Central memory CD4-positive, alpha-beta T cell (primary cell): ENCODE results near the gene KCND2.

Source experiments
- DNase-seq: peaks from one replicate; pipeline ENCODE4 v3.0.0; 2022

Gene KCND2

DNA sequence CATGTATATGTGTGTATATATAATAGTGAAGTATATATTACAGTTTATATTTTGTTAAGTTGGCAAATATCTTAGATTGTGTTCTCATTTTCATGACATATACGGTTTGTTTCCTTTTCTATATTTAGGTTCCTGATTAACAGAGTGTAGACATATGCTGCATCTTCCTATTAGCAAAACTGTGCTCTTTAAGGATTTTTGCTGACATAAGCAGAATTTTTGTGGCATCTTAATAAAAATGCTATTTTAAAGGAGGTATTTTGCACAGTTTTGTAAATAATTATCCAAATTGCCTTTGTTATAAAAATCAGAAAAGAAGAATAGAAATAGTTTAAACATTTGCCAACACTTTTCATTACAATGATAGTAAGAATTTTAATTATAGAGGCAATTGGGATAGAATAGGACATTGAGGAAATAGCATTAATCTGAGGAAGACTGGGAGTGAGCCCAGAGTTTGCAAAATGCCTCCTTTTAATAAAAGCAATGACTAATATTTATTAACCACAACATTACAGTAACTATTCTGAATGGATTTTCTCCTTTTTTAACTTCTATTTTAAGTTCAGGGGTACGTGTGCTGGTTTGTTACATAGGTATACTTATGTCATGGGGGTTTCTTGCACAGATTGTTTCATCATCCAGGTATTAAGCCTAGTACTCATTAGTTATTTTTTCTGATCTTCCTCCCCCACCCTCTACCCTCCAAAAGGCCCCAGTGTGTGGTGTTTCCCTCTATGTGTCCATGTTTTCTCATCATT is 38.2 kb downstream of the KCND2 start:
- DNase-seq = no peak

DNA sequence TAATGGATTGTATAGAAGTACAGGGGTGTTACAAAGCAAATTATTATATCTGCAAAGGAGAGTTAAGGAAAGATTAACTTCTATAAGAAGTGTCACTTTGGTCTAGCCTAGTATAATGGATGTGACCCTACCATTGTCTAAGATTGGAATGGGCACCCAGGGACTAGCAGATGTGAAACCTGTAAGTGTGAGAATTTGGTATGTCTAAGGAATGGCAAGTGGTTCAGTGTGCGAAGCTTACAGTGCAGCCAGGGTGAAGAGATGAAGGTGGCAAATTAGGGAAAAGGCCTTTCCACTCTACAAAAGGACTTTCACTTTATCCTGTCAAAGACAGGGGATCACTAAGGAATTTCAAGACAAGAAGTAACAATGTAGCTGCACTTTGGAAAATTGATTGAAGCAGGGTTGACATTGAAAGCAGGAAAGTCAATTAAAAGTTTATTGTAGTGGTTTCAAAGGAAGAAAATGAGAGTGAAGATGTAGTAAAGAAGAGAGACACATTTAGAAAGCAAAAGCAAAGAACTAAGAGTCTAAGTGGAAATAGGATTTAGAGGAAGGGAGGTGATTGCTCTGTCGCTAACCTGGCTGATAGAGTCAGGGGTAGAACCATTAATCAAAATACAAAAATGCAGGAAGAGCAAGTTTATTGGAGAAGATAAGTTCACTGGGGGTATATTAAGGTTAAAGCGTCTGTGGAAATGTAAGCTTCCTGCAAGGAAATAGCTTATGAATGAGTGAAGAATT is 47.4 kb downstream of the KCND2 start:
- DNase-seq = no peak

DNA sequence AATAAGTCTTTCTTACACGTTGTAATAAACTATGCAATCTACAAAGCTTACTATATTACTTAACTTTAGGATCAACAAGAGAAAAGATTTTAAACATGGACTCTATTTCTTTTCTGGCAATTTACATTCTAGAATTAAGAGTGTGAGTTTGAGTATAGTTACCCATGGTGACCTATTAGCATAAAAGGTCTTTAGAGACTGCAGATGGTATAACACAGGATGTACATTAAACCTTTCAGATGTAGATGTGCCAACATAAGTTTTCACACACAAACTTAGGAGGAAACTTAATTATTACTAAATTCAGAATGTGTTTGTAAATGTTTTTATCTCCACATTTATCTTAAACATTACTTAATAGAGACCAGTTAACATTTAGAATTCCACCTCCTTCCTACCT is 54.1 kb downstream of the KCND2 start:
- DNase-seq = no peak

DNA sequence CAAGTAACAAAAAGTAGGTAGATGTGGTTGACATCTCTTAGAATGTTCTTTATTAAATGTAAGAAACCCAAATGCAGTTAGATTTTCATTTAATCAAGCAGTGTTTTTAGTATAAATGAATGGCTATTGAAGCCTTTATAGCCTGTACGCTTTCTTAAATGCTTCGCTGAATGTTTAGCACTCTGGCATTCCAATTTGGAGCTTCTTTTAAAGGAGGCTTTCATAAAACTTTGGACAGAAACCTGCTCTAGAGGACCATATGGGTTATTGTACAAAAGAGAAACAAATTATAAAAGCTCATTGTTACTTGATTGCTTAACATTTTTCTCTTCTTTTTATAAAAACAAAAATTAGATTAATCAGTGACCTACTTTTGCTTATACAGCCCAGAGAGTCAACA is 59.5 kb downstream of the KCND2 start:
- no peak for DNase-seq

DNA sequence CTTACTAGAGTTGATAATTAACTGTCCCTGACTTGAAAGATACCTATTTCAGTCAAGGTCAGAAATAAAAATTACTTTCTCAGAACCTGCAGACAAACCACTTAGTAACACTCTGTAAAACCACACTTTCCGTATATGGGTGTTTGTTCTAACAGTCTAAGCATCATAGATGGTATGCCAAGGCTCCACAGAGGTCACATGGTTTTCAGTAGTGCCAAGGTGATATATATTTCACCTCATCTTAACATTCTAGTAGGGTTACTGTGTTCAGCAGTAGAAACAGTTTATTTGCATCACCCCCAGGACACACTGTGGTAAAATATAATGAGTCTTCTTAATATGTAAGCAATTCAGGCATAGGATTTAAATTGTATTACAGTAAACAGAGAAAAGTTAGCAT is 61.5 kb downstream of the KCND2 start:
- DNase-seq = no peak

DNA sequence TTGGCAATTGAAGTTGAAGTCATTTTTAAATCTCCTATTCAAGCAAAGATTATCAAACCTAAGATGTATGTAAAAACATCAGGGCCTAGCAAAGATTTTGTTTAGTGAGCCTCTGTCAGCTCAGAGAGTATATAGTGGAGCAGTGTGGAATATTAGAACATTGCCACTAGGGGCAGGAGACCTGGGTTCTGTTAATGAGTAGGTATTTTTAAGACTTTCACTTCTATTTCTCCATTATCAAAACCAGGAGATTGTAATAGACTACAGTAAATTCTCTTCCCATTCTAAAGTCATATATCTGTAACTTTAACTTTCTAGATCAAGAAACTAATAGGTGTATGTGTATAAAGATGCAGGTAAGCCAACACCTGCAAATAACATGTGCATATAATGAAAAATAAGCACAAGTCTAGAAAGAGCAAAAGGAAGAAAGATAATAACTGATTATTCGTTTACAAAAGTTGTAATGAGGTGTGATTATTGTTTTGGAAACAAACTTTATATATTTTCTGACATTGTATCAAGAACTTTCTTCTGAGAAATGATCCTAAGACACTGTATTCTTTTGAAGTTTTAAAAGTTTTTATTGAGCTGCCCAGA is 64.4 kb downstream of the KCND2 start:
- no peak for DNase-seq

DNA sequence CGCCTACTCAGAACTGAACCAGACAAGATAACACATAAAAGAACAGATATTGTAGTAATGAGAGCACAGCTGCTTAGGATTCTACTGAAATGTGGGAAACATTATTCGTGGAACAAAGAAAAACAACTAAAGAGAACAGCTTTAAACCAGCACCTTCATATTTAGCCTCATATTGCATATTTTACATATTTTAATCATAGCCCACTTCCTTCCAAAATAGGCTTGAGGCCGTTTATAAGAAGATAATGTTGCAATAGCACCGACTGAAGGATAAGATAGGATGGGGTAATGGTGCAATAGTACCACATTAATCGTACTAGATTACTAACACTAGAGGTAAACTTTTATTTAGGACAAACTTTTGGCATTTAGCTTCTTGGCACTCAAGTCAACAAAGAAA is 71.3 kb downstream of the KCND2 start:
- no peak for DNase-seq

DNA sequence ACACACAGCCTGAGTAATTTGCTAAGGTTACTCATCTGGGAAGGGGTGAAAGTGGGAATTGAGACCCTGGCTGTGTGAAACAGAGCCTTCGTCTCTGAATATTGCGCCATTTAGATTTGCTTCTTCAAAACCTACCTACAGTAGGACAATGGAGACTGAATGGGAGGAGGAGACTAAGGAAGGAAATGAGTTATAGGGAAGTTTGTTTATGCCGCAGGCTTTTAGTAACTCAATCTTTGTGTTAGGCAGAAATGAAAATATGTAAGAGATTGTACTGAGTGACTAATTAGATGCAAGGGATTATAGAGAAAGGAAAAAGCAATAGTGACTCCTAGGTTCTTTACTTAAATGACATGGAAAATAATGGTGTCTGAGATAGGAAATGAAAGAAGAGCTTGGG is 80.2 kb downstream of the KCND2 start:
- DNase-seq = no peak

DNA sequence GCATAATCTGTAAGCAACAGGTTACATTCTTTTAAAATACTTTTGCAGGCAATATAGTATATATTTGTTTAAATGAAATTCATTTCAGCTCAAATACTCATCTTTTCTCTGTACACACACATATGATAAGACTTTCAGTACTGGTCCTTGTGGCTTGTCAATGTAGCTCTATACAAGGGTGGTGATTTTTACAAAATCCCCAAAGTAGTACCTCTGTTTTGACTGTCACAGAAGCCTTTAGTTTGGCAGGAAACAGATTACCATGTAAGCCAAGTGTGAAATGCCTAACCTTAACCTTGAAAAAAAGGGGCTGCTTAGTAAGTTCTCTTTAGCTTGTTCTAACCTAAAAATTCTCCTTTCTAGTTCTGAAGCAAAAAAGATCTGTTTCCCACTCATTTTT is 87.9 kb downstream of the KCND2 start:
- DNase-seq = no peak

DNA sequence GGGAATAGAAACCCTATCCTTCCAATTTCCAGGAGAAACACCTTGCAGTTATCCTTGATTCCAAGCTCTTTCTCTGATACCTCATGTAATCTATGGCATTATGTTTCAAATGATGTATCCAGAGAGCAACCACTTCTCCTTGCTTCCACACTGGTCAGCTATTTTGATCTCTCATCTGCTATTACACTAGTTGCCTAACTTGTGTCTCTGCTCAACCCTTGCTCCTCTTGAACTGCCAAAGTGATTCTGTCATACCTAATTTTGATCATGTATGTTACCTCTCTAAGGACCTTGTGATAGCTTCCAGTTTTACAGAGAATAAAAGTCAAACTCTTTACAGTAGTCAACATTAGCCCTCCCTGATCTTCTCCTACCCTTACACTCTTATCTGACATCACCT is 90.4 kb downstream of the KCND2 start:
- DNase-seq = no peak

DNA sequence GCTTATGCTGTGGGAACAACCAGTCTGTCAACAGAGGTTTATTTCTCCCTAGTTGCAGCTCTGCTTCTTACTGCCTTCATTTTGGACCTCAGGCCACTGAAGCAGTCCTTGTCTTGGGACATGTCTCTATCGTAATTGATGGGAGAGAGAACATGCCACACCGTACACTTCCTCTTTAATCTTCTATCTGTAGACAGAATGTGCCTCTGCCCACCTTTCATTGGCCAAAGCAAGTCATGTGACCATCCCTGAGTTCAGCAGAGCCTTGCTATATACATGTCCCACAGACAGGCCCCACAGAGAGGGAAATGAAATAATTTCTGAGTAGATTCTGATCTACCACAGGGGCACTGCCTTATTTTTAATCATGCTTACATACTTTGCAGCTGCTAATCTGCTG is 98.0 kb downstream of the KCND2 start:
- no peak for DNase-seq

DNA sequence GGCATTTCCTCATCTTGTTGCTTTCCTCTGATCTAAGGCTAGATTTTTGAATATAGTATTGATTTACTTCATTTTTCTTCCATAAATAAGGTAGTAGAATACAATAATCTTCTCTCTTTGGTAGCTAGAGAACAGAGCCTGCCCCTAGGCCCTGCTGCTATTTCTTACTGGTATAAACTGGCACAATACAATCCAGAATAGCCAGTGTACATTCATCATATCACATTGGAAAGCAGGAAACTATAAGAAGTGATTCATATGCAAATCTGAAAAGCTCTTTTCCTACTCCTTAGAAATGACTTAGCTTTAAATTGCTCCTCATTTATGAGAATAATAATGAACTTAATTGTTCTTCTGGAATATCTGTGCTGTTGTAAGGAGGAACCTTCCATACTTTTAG is 100.2 kb downstream of the KCND2 start:
- no peak for DNase-seq

DNA sequence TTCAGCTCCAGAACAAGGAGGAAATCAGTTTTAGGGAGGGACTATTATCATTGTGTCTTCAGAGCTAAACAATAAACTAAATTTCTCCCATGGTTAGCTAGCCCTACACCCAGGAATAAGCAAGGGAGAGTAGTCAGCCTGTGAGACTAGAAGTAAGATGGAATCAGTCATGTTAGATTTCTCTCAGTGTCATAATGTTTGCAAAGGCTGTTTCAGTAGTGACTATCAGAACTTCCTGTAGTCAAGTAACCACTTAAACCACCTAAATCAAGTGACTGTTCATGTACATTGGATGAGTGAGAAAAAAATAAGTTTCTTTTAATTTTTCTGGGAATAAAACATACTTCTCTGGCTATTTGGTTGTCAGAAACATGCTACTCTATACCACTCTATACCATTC is 121.6 kb downstream of the KCND2 start:
- DNase-seq = no peak

DNA sequence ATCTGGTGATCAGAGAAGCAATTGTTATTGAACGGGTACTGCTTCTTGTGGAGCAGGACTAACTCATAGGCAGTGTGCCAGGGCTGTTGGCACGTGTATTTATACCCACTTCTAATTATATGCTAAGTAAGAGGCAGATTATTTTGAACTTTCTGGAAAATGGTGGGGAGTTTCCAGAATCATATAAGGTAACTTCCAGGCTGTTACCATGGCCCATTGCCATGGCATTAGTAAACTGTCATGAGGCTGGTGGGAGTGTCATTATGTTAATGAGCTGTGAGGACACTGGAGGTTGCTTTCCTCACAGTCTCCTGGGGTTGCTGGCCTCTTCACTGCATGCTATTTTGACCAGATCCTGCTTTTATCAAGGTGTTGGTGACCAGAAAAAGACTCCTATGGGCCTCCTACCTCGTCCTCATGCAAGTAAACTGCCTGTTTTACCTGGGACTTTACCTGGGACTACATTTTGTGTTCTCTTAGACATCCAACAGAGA is 122.6 kb downstream of the KCND2 start:
- DNase-seq = no peak

DNA sequence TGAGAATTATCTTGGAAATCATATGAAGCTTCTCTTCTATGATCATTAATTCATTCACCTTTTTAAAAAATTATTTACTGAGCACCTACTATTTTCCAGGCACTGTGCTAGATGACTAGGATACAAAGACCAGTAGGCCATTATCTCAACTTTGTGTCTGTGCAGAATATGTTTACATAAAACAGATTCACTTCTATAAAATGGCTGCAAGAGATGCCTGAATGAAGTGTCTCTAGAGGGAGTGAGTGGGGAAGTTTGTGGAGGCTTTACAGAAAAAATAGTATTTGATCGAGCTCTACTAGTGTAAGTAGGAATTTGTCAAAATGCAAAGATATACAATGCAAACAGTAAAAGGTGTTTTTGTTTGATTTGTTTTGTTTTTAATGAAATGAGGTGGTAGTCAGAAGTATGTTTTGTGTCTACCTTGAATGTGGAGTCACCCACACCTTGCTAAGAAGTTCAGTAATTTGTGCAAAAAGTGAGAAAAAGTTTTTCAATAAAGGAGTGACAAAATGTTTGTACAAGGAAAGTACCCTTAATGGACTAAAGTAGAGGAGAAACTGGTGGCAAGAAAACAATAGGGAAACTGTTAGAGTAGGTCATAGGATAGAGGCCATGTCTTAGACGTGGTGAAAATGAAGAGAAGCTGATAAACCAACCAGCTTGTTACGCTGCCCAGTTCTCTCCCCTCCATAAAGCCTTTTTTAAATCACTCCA is 125.5 kb downstream of the KCND2 start:
- no peak for DNase-seq

DNA sequence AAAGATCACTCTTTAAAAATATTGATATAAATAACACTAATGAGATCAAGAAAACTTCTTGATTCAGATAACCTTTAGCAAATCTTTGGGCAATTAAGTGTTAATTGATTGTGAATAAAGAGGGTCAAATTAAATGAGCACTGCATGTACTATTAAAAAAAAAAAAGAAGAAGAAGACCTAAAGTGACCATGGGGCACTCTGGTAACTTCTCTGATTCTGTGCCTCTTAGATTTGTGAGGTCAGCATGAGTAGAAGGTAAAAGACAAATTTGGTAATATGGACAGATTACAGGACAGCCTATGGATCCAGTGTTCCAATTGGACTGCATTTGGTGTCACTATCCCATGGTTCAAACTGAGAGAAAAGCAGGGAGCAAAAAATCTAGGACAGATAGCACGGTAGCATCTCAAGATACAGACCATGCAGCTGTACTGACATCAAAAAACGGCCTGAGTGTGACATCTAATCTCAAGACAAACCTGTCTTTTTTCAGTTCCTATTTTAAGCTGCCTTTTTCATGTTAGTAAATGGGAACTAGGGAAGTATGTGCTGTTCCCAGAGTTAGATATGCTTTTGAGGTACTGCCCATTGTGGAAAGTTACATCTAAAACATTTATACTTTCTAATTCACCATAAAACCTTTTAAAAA is 128.0 kb downstream of the KCND2 start:
- DNase-seq = no peak

DNA sequence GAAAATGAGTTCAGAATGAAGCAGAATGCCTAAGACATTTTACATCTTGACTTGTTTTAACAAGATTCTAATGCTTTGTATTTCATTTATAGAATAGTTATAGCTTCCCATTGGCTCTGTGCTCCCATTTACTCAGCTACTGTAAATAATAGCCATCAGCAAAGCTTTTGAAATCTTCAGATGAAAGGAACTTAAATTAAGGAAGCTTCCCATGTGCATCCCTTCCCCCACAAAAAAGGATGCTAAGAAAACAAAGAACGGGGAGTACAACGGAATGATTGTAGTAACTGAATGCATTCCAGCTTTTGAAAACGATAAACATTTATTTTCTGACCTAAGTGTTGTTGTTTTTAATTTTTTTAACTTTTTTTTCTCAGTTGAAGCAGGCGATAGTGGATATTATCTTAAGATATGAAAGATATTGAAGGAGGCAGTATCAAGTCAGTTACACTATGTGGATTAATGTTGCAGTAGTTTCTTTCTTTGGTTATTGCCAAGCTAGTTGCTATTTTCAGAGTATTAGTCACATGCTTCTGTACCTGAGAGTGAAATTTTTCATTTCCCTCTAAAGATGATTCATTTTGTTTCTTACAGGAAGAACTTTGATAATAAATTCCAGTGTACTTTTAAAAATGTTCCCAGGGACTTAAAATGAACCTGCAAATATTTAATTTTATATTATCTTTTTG is 129.2 kb downstream of the KCND2 start:
- DNase-seq = no peak

DNA sequence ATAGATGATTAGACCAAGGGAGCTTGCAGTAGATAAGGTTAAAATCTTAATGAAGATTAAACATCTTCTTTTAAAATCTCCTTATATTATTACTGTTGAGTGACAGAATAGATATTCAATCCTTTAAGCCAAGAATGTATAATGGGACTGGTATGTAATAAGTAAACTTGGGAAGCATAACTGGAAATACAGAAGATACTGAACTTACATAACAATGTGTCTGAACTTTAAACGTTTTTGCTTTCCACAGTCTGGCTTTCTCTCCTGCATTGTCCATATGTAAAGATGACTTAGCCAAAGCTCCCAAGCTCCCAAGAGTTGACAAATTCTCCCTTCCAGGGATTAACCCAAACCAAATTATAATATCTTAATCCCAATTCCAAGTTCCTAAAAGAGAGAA is 129.8 kb downstream of the KCND2 start:
- DNase-seq = no peak

DNA sequence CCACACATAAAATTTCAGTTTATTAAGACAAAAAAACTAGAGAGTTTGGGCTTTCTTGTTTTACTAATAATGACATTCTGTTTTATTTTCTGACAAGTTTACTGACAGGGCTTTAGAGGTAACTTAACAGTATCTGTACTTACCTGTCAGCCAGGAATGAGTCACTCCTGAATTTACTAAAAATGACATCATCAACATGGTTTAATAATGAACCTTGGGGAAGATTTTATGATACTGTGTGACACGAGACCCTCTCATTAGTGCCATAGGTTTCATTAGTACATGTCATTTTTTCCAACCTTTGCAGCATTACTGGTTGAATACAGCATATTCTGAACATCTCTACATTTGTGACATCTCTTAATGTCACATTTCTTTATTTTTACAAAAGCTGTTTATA is 131.1 kb downstream of the KCND2 start:
- DNase-seq = no peak

DNA sequence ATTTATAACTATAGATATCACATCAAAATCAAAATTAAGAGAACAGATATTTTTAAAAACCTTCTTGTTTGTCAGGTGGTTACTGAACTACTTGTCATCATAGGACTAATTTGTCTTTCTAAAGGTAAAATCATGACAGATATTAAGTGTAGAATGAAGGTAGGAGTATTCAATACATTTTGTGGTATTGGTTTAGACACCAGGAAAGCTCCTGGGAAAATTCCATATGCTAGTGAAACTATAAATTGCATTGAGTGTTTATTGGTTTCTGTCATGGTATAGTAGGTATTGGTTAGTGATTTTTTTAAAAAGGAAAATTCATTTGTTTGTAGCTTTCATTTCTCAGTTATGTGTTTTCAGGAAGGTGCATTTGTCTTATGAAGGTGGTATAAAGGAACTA is 132.7 kb downstream of the KCND2 start:
- DNase-seq = no peak

DNA sequence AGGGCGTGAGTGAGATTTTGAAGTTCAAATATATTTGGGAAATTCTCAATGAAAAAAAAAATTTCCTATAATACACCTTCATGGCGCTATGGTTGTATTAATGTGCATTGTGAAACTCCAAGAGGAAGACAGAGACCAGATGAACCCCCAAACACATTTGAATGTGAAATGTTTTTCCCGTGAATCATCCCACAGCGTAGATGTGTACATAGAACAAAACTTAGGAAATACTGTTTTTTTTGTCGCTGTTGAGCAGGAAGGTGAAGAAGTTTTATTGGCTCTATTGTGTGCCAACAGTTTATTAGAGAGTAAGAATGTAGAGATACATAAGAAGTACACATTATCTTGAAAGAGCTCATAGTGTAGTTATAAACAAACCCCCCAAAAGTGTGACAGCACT is 134.0 kb downstream of the KCND2 start:
- no peak for DNase-seq
